B cell (primary cell): Measurements from ENCODE around the gene GATAD2A.

ENCODE experiments used
- CTCF ChIP-seq: fragments of 200-600 bp; IDR thresholded peaks from one replicate; pipeline ENCODE4 v1.8.0; 2022; ENCODE audit warnings: antibody characterized with exemption, mild to moderate bottlenecking
- EZH2 ChIP-seq: IDR thresholded peaks from 2 replicates; pipeline ENCODE4 v1.6.1; 2012; ENCODE audit warnings: borderline replicate concordance, low read depth, mild to moderate bottlenecking, moderate library complexity, low read length; ENCODE audit not compliant: insufficient read depth, poor library complexity, severe bottlenecking

- TF ChIP-seq CTCF (no peak), EZH2 (no peak)
Measured at GRCh38 chr19:19528721-19529490, 123.4 kb downstream of the GATAD2A start, which contains the start of gene YJEFN3.
